IMR-90 (cell line): ENCODE data around the gene TMEM62. TPM values are rescaled to one million over a fixed set of nuclear protein-coding genes. Genes with fewer than 3 reads are reported as not detected.

Source experiments
- ATAC-seq: fragments of 200-7000 bp; cut with Tn5 transposase; 2 replicates; pipeline ENCODE4 v1.9.1; 2020; ENCODE audit warnings: low read depth, mild to moderate bottlenecking, moderate library complexity
- BruUV-seq: library from RNA; stranded (reverse); fragments of 400-500 nt; replicated peaks from 2 replicates; lab custom pipeline; 2021; lab: Mats Ljungman, UMichigan
- CTCF ChIA-PET: fragments of 300-600 bp; formaldehyde crosslinking; extraction: SDS; loops from one replicate; lab custom pipeline; 2021; ENCODE audit warnings: antibody characterized with exemption; lab: Yijun Ruan, JAX
- POLR2A ChIA-PET: fragments of 300-600 bp; sonication (Branson Sonifier 250); formaldehyde crosslinking; loops from one replicate; lab custom pipeline; 2022; ENCODE audit warnings: antibody characterized with exemption; ENCODE audit not compliant: unreplicated experiment; lab: Charles Lee
- DNase-seq: peaks from one replicate; pipeline ENCODE4 v3.0.0; 2013
- H2AFZ ChIP-seq: replicated peaks from 2 replicates; pipeline ENCODE3; 2013; ENCODE audit warnings: low read length, mild to moderate bottlenecking; ENCODE audit not compliant: poor library complexity
- H2AK5ac ChIP-seq: 2 replicates; pipeline ENCODE4 v1.6.1; 2013; ENCODE audit warnings: low read depth, low read length, inconsistent platforms
- H2AK9ac ChIP-seq: replicated peaks from 2 replicates; pipeline ENCODE3; 2013; ENCODE audit warnings: mild to moderate bottlenecking, low read depth, low read length, moderate library complexity; ENCODE audit not compliant: poor library complexity
- H2BK120ac ChIP-seq: 2 replicates; pipeline ENCODE4 v1.6.1; 2013; ENCODE audit warnings: low read depth, low read length, inconsistent platforms
- H2BK15ac ChIP-seq: 3 replicates; pipeline ENCODE4 v1.6.1; 2013; ENCODE audit warnings: low read depth, low read length, inconsistent platforms
- H2BK20ac ChIP-seq: 2 replicates; pipeline ENCODE4 v1.6.1; 2013; ENCODE audit warnings: low read depth, mild to moderate bottlenecking, inconsistent platforms, low read length, moderate library complexity
- H2BK5ac ChIP-seq: 2 replicates; pipeline ENCODE4 v1.6.1; 2013; ENCODE audit warnings: mild to moderate bottlenecking, low read depth, low read length, inconsistent platforms; ENCODE audit not compliant: poor library complexity, severe bottlenecking
- H3K14ac ChIP-seq: replicated peaks from 2 replicates; pipeline ENCODE4 v1.6.1; 2013; ENCODE audit warnings: low read depth, low read length, inconsistent platforms
- H3K18ac ChIP-seq: 2 replicates; pipeline ENCODE4 v1.6.1; 2013; ENCODE audit warnings: low read depth, low read length, control low read depth
- H3K23ac ChIP-seq: 2 replicates; pipeline ENCODE4 v1.6.1; 2013; ENCODE audit warnings: low read depth, low read length, inconsistent platforms
- H3K27ac ChIP-seq: 2 replicates; pipeline ENCODE4 v1.5.1; 2013; ENCODE audit warnings: mild to moderate bottlenecking, control low read depth, low read length; ENCODE audit not compliant: insufficient read depth
- H3K27me3 ChIP-seq: 2 replicates; pipeline ENCODE4 v1.6.1; 2013; ENCODE audit warnings: low read length; ENCODE audit not compliant: control insufficient read depth, insufficient read depth
- H3K36me3 ChIP-seq: 2 replicates; pipeline ENCODE4 v1.6.1; 2013; ENCODE audit warnings: low read length, mixed read lengths; ENCODE audit not compliant: control insufficient read depth, insufficient read depth
- H3K4ac ChIP-seq: 2 replicates; pipeline ENCODE4 v1.6.1; 2013; ENCODE audit warnings: low read depth, low read length, inconsistent platforms
- H3K4me1 ChIP-seq: 2 replicates; pipeline ENCODE4 v1.6.1; 2013; ENCODE audit warnings: low read length, mixed read lengths; ENCODE audit not compliant: control insufficient read depth, insufficient read depth
- H3K4me2 ChIP-seq: 2 replicates; pipeline ENCODE4 v1.6.1; 2013; ENCODE audit warnings: low read depth, mild to moderate bottlenecking, control low read depth, low read length, moderate library complexity
- H3K4me3 ChIP-seq: 2 replicates; pipeline ENCODE4 v1.5.1; 2013; ENCODE audit warnings: low read depth, mild to moderate bottlenecking, control low read depth, low read length, moderate library complexity; ENCODE audit not compliant: insufficient read depth
- H3K56ac ChIP-seq: 2 replicates; pipeline ENCODE4 v1.6.1; 2013; ENCODE audit warnings: low read length, inconsistent platforms; ENCODE audit not compliant: insufficient read depth; ENCODE audit errors: extremely low read depth
- H3K79me1 ChIP-seq, 2 experiments: 2 replicates each; pipeline ENCODE4 v1.6.1; 2013; ENCODE audit warnings: low read length in 2 of 2, inconsistent platforms in 1 of 2, low read depth in 1 of 2
- H3K9ac ChIP-seq: 2 replicates; pipeline ENCODE4 v1.6.1; 2013; ENCODE audit warnings: low read depth, low read length, control low read depth
- H3K9me1 ChIP-seq: 2 replicates; pipeline ENCODE4 v1.6.1; 2013; ENCODE audit warnings: low read length, inconsistent platforms; ENCODE audit not compliant: insufficient read depth
- H3K9me3 ChIP-seq: 2 replicates; pipeline ENCODE4 v1.6.1; 2013; ENCODE audit warnings: low read length; ENCODE audit not compliant: control insufficient read depth, insufficient read depth
- H4K20me1 ChIP-seq: 2 replicates; pipeline ENCODE4 v1.6.1; 2013; ENCODE audit warnings: low read length, inconsistent platforms; ENCODE audit not compliant: insufficient read depth
- H4K5ac ChIP-seq: 2 replicates; pipeline ENCODE4 v1.6.1; 2013; ENCODE audit warnings: mild to moderate bottlenecking, low read depth, low read length, control low read depth
- H4K8ac ChIP-seq, 2 experiments: 2 replicates each; pipeline ENCODE4 v1.6.1; 2013; ENCODE audit warnings: low read depth in 2 of 2, low read length in 2 of 2, control low read depth in 1 of 2, inconsistent platforms in 1 of 2
- H4K91ac ChIP-seq: 2 replicates; pipeline ENCODE4 v1.6.1; 2013; ENCODE audit warnings: low read depth, low read length, inconsistent platforms; ENCODE audit not compliant: insufficient read depth
- BHLHE40 ChIP-seq: fragments of 150-350 bp; IDR thresholded peaks from 2 replicates; pipeline ENCODE4 v1.6.1; 2016; ENCODE audit warnings: mild to moderate bottlenecking, low read depth, low read length
- CEBPB ChIP-seq: IDR thresholded peaks from 2 replicates; pipeline ENCODE4 v1.6.1; 2012; ENCODE audit warnings: low read depth, low read length, improper control_type of control experiment
- CHD1 ChIP-seq: IDR thresholded peaks from 2 replicates; pipeline ENCODE4 v1.6.1; 2012; ENCODE audit warnings: low read depth, low read length, improper control_type of control experiment
- FOS ChIP-seq: fragments of 150-350 bp; IDR thresholded peaks from 2 replicates; pipeline ENCODE4 v1.6.1; 2016; ENCODE audit warnings: low read depth, low read length
- MAFK ChIP-seq: IDR thresholded peaks from 2 replicates; pipeline ENCODE4 v1.6.1; 2012; ENCODE audit warnings: low read depth, low read length, improper control_type of control experiment
- MAZ ChIP-seq: IDR thresholded peaks from 2 replicates; pipeline ENCODE4 v1.6.1; 2012; ENCODE audit warnings: low read depth, mild to moderate bottlenecking, low read length, improper control_type of control experiment, moderate library complexity, borderline replicate concordance
- MXI1 ChIP-seq: IDR thresholded peaks from 2 replicates; pipeline ENCODE4 v1.6.1; 2012; ENCODE audit warnings: low read depth, mild to moderate bottlenecking, low read length, moderate library complexity, borderline replicate concordance
- NFE2L2 ChIP-seq: fragments of 150-350 bp; IDR thresholded peaks from 2 replicates; pipeline ENCODE4 v1.6.1; 2016; ENCODE audit warnings: low read depth, mild to moderate bottlenecking, low read length
- POLR2A ChIP-seq: IDR thresholded peaks from 2 replicates; pipeline ENCODE4 v1.6.1; 2012; ENCODE audit warnings: mild to moderate bottlenecking, low read depth, low read length
- RAD21 ChIP-seq: IDR thresholded peaks from 2 replicates; pipeline ENCODE4 v1.6.1; 2012; ENCODE audit warnings: low read length, improper control_type of control experiment
- RCOR1 ChIP-seq: IDR thresholded peaks from 2 replicates; pipeline ENCODE4 v1.6.1; 2012; ENCODE audit warnings: mild to moderate bottlenecking, low read length, improper control_type of control experiment; ENCODE audit not compliant: insufficient replicate concordance
- RFX5 ChIP-seq: IDR thresholded peaks from 2 replicates; pipeline ENCODE4 v1.8.0; 2012; ENCODE audit warnings: low read depth, mild to moderate bottlenecking, low read length, moderate library complexity
- SMC3 ChIP-seq: fragments of 150-350 bp; IDR thresholded peaks from 2 replicates; pipeline ENCODE4 v1.6.1; 2016; ENCODE audit warnings: low read depth, mild to moderate bottlenecking, antibody characterized with exemption, low read length, moderate library complexity
- WGBS, 2 experiments: methylation state at CpG; one replicate each; pipeline versions ENCODE4 v1.1.5 to v1.1.7; 2013; ENCODE audit warnings: missing lambda C conversion rate in 2 of 2; ENCODE audit not compliant: insufficient read length in 1 of 2; ENCODE audit errors: extremely low coverage in 2 of 2; 5-methylcytosine and 5-hydroxymethylcytosine counted together
- dilution Hi-C: fragments of 300-500 bp; cut with HindIII; formaldehyde crosslinking; loops from one replicate; pipeline ENCODE4 v1.14.3; 2018; ENCODE audit warnings: low sequenced_read_pairs; ENCODE audit not compliant: unreplicated experiment
- in situ Hi-C: fragments of 300-500 bp; cut with MboI; formaldehyde crosslinking; loops from 3 replicates; pipeline ENCODE4 v1.14.3; 2019; ENCODE audit warnings: low sequenced_read_pairs, inconsistent platforms, mixed read lengths
- intact Hi-C: fragments of 100-400 bp; cut with micrococcal nuclease; formaldehyde crosslinking; loops from 2 replicates; pipeline ENCODE4 v1.10.0; 2022
- polyA plus RNA-seq, 3 experiments: library from polyadenylated mRNA; depleted of rRNA; stranded (reverse); fragments of >200 nt; gene quantifications; 2 replicates each; pipeline ENCODE4 v1.2.3, GENCODE V29; 2012; ENCODE audit warnings: low replicate concordance in 1 of 3
- total RNA-seq: library from RNA; depleted of rRNA; stranded (reverse); fragments of >200 nt; gene quantifications from 2 replicates; pipeline ENCODE4 v1.2.3, GENCODE V29; 2012
- TF ChIP-seq, protein P1 (sequence below): fragments of 150-350 bp; IDR thresholded peaks from 2 replicates; pipeline ENCODE4 v1.6.1; 2017; ENCODE audit warnings: mild to moderate bottlenecking, antibody characterized with exemption, low read length, low read depth
- TF ChIP-seq, protein P2 (sequence below): conservative IDR thresholded peaks from 2 replicates; pipeline ENCODE4 v1.5.1; 2012; ENCODE audit warnings: mild to moderate bottlenecking, low read depth, low read length, improper control_type of control experiment
- TF ChIP-seq, protein P3 (sequence below): fragments of 150-350 bp; IDR thresholded peaks from 2 replicates; pipeline ENCODE4 v1.6.1; 2016; ENCODE audit warnings: low read depth, mild to moderate bottlenecking, low read length, moderate library complexity, borderline replicate concordance

Gene TMEM62
- total and polyA plus RNA-seq, 2 of the 4 experiments (the other 2 are of a cell fraction): 3.7 to 5.6 TPM

DNA sequence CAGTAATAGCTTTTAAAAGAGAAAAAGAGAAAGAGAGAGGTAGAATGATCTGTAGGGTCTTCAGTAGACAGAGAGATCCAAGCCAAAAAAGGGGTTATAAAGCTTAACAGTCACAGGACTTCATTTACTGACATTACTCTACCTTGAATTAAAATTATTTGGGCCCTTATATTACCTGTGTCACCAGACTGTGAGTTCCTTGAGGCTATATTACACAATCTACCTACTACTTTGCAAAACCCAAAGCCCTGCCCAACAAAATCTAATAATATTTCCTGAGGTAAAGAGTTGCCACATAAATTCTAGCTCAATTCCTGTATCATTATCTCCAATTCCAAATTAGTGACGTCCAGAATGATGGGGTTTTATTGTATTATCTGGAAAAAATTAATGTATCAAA is 29.5 kb upstream of the TMEM62 start:
- 0 out of 2 replicates have a peak, but pooled peaks cover 2% of the 10 kb centered on the region for H3K4me1 ChIP-seq
- no TSS peak for BruUV-seq
- no peaks in the 10 kb centered on the region for H4K20me1 ChIP-seq
- H3K9me1 ChIP-seq: no peaks in the 10 kb centered on the region; the same call in 1 of the 2 replicates
- no peak overlapping the region for H2AFZ ChIP-seq
- no peak overlapping the region for H3K23ac ChIP-seq
- H3K9me3 ChIP-seq: no peaks in the 10 kb centered on the region
- WGBS, 2 experiments: no CpG with 5 or more reads among the region's 1 CpG
- intact Hi-C loops: no loop called here
- TF ChIP-seq RFX5 (no peak), BHLHE40 (no peak), NFE2L2 (no peak), RCOR1 (no peak), RAD21 (no peak), MXI1 (no peak), CEBPB (no peak), MAFK (no peak), CHD1 (no peak), MAZ (no peak), FOS (no peak), SMC3 (no peak), POLR2A (no peak)
- TF ChIP-seq, protein P1, sequence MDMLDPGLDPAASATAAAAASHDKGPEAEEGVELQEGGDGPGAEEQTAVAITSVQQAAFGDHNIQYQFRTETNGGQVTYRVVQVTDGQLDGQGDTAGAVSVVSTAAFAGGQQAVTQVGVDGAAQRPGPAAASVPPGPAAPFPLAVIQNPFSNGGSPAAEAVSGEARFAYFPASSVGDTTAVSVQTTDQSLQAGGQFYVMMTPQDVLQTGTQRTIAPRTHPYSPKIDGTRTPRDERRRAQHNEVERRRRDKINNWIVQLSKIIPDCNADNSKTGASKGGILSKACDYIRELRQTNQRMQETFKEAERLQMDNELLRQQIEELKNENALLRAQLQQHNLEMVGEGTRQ: no peak
- TF ChIP-seq, protein P2, sequence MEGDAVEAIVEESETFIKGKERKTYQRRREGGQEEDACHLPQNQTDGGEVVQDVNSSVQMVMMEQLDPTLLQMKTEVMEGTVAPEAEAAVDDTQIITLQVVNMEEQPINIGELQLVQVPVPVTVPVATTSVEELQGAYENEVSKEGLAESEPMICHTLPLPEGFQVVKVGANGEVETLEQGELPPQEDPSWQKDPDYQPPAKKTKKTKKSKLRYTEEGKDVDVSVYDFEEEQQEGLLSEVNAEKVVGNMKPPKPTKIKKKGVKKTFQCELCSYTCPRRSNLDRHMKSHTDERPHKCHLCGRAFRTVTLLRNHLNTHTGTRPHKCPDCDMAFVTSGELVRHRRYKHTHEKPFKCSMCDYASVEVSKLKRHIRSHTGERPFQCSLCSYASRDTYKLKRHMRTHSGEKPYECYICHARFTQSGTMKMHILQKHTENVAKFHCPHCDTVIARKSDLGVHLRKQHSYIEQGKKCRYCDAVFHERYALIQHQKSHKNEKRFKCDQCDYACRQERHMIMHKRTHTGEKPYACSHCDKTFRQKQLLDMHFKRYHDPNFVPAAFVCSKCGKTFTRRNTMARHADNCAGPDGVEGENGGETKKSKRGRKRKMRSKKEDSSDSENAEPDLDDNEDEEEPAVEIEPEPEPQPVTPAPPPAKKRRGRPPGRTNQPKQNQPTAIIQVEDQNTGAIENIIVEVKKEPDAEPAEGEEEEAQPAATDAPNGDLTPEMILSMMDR: no peak
- TF ChIP-seq, protein P3, sequence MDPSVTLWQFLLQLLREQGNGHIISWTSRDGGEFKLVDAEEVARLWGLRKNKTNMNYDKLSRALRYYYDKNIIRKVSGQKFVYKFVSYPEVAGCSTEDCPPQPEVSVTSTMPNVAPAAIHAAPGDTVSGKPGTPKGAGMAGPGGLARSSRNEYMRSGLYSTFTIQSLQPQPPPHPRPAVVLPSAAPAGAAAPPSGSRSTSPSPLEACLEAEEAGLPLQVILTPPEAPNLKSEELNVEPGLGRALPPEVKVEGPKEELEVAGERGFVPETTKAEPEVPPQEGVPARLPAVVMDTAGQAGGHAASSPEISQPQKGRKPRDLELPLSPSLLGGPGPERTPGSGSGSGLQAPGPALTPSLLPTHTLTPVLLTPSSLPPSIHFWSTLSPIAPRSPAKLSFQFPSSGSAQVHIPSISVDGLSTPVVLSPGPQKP: no peak
- H3K18ac ChIP-seq: no peak overlapping the region
- no peak overlapping the region for H3K4me2 ChIP-seq
- no peak overlapping the region for H3K9ac ChIP-seq
- no peak overlapping the region for H2BK5ac ChIP-seq
- H3K14ac ChIP-seq: no peak overlapping the region
- H3K4me3 ChIP-seq: no peak overlapping the region
- no peak overlapping the region for H2BK20ac ChIP-seq
- ATAC-seq (no peak), DNase-seq (no peak)
- no peak overlapping the region for H4K8ac ChIP-seq
- H3K27ac ChIP-seq: no peak overlapping the region
- H3K56ac ChIP-seq: no peak overlapping the region
- H2AK5ac ChIP-seq: no peak overlapping the region
- H3K79me1 ChIP-seq: peaks cover 22 to 53% of the 10 kb centered on the region in 2 experiments
- H3K27me3 ChIP-seq: no peaks in the 10 kb centered on the region
- POLR2A ChIA-PET: no interaction called here
- H3K4ac ChIP-seq: no peak overlapping the region
- no peak overlapping the region for H2BK120ac ChIP-seq
- dilution Hi-C loops: no loop called here
- H4K91ac ChIP-seq: no peak overlapping the region
- H3K36me3 ChIP-seq: peaks cover 11% of the 10 kb centered on the region
- no peak overlapping the region for H2BK15ac ChIP-seq
- in situ Hi-C loops: no loop called here
- H2AK9ac ChIP-seq: no peak overlapping the region
- CTCF ChIA-PET: interaction anchor here (1.0 kb wide), 1 partner anchor 45 kb away, joined by 3 read pairs; no protein-coding TSS in a partner anchor
- H4K5ac ChIP-seq: no peak overlapping the region
